Neural cell (in vitro differentiated cells): ENCODE data around the gene MED23.

Experiments used
- CTCF ChIP-seq: fragments of 450-650 bp; IDR thresholded peaks from 2 replicates; pipeline ENCODE4 v1.5.1; 2014; ENCODE audit warnings: antibody characterized with exemption, mild to moderate bottlenecking, moderate library complexity; ENCODE audit not compliant: poor library complexity, severe bottlenecking
- EP300 ChIP-seq: fragments of 450-650 bp; conservative IDR thresholded peaks from 2 replicates; pipeline ENCODE4 v1.6.1; 2014; ENCODE audit warnings: antibody characterized with exemption, mild to moderate bottlenecking, moderate library complexity; ENCODE audit not compliant: poor library complexity, severe bottlenecking
- POLR2AphosphoS5 ChIP-seq: IDR thresholded peaks from 2 replicates; pipeline ENCODE4 v1.6.1; 2012
- RAD21 ChIP-seq: fragments of 450-650 bp; conservative IDR thresholded peaks from 2 replicates; pipeline ENCODE4 v1.6.1; 2014; ENCODE audit warnings: antibody characterized with exemption, mild to moderate bottlenecking, moderate library complexity
- REST ChIP-seq: IDR thresholded peaks from 2 replicates; pipeline ENCODE4 v1.6.1; 2012; ENCODE audit warnings: borderline replicate concordance
- SMC3 ChIP-seq: fragments of 450-650 bp; conservative IDR thresholded peaks from 2 replicates; pipeline ENCODE4 v1.6.1; 2014; ENCODE audit warnings: antibody characterized with exemption, mild to moderate bottlenecking, moderate library complexity; ENCODE audit not compliant: poor library complexity

GRCh38 chr6:131635384-131636340 lies 7.6 kb upstream of the MED23 start:
- TF ChIP-seq CTCF, result no peak
- TF ChIP-seq RAD21, result no peak
- TF ChIP-seq SMC3, result no peak
- TF ChIP-seq POLR2AphosphoS5, result no peak
- TF ChIP-seq REST, result no peak
- no peak for TF ChIP-seq EP300
